ENCODE data around the gene TCF4. TPM values are rescaled to one million over a fixed set of nuclear protein-coding genes. Genes with fewer than 3 reads are reported as not detected.

Gene TCF4
- total RNA-seq, 1 donor = 84.6 TPM

DNA sequence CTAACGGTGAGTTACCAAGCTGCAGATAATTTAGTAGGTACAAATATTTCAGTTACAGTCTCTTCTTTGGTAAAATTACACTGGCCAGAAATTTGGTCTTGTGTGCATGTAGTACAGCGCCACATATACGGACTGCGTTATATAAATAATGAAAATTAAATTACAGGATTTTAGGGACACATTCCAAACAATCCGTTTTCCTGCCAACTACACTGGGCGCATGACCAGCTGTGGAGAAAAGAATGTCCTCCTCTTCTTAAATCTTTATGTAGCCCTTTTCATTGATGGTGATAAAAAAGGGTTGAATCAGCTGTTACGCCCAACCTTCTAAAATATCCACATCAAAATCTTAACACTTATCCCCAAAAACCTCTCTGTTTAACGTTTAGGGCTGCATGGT is 37.5 kb downstream of the TCF4 start:
- TF ChIP-seq, protein P1, sequence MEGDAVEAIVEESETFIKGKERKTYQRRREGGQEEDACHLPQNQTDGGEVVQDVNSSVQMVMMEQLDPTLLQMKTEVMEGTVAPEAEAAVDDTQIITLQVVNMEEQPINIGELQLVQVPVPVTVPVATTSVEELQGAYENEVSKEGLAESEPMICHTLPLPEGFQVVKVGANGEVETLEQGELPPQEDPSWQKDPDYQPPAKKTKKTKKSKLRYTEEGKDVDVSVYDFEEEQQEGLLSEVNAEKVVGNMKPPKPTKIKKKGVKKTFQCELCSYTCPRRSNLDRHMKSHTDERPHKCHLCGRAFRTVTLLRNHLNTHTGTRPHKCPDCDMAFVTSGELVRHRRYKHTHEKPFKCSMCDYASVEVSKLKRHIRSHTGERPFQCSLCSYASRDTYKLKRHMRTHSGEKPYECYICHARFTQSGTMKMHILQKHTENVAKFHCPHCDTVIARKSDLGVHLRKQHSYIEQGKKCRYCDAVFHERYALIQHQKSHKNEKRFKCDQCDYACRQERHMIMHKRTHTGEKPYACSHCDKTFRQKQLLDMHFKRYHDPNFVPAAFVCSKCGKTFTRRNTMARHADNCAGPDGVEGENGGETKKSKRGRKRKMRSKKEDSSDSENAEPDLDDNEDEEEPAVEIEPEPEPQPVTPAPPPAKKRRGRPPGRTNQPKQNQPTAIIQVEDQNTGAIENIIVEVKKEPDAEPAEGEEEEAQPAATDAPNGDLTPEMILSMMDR (IDR thresholded peaks at IDR 0.05; ENCODE audit: insufficient read depth, low read depth, low read length) = no peak
- H3K4me3 ChIP-seq (ENCODE audit: low read depth, low read length) = no peak overlapping the region
- DNase-seq (ENCODE audit: low read depth) = no peak

DNA sequence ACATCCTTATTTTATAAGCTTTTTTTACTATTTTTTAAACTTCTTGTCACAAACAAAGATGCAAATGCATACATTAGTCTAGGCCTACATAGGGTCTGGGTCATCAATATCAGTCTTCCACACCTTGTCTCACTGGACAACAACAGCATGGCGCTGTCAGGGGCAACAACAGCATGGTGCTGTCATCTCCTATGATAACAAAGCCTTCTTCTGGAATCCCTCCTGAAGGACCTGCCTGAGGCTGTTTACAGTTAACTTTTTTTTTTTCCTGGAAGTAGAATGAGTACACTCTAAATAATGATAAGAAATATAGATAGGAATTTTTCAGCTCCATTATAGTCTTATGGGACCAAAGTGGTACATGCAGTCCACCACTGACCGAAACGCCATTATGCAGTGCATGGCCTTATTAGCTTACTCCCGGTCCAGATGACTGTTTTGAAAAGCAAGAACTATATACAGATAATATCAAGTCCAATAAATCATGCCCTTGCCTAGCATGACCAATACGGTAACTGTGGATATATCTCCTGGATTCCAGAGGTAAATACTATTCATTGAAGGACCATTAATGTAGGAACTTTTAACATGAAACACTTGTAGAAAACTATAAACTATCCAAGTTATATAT is 38.4 kb downstream of the TCF4 start:
- no peak overlapping the region for H3K4me3 ChIP-seq (ENCODE audit: low read depth, low read length)
- TF ChIP-seq, protein P1 (IDR thresholded peaks at IDR 0.05; ENCODE audit: insufficient read depth, low read depth, low read length) = no peak
- no peak for DNase-seq (ENCODE audit: low read depth)

DNA sequence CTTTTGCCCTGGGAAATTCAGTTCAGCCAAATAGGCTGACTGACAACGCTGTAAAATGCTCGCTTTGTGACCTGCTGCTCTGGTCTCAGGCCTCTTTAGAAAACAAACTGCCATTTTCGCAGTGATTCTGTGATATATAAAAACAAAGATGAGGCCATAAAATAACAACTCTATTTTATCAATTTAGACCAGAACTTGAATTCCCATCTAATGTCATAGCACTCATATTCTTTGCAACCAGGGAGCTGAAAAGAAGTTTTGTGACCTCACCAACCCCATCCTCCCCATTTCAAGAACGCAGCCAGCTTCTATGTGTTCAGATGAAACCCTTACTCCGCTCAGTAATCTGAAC is 40.3 kb downstream of the TCF4 start:
- H3K4me3 ChIP-seq (ENCODE audit: low read depth, low read length) = no peak overlapping the region
- no peak for DNase-seq (ENCODE audit: low read depth)
- TF ChIP-seq, protein P1 (IDR thresholded peaks at IDR 0.05; ENCODE audit: insufficient read depth, low read depth, low read length) = no peak

DNA sequence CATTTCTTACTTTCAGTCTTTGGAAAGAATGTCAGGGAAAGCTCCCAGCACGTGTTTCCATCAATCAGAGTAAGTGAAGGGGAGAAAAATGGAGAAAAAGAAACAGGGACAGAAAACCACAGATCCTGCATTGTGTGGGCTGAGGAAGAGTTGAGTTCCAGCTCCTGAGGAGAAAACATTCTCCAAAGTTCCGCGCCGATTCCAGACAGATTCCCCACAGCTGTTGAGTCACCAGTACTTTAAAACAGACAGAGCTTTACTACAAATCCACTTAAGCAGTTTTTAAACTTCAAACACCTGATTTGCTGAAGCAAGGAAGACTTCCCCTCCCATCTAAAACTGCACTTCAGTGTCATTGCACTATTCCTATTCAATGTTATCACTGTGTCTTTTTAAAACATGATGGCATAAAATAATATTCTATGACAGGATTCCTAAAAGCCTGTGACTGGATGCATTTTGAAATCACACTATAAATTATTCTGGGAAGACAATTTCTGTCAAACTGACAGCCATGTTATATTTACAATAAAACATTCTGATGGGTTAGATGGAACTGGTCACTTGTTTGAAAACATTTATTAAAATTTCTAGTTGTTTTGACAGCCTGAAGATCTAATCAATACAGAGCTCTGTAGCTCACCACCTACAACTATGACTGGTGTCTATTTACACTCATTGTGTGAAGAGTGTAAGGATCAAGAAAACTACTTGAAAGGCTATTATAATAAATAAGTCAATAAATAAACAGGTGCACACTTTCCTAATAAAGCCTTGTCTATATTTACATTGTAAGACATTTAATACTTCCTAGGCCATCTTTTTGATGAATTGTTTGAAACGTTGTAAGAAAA is 40.9 kb downstream of the TCF4 start:
- TF ChIP-seq, protein P1 (IDR thresholded peaks at IDR 0.05; ENCODE audit: insufficient read depth, low read depth, low read length) = no peak
- peak; percentile 73 for DNase-seq (ENCODE audit: low read depth)
- H3K4me3 ChIP-seq (ENCODE audit: low read depth, low read length) = peak overlapping the region; percentile 40

DNA sequence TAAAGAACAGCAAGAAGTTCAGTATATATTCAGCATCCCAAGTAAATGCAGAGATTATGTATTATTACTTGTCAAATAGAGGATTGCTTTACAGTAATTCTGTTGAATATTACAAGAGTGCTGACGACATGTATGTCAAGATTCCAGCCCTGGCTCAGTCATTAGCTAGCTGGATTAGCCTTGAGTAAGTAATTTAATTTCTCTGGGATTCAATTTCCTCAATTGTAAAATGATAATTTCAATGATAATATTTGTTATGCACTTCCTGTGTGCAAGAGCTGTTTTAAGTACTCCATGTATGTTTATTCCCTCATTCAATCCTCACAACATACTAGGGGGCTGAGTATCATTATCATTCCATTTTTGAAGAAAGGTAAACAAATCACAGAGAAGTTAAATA is 44.0 kb downstream of the TCF4 start:
- TF ChIP-seq, protein P1 (IDR thresholded peaks at IDR 0.05; ENCODE audit: insufficient read depth, low read depth, low read length) = no peak
- H3K4me3 ChIP-seq (ENCODE audit: low read depth, low read length) = no peak overlapping the region
- no peak for DNase-seq (ENCODE audit: low read depth)

DNA sequence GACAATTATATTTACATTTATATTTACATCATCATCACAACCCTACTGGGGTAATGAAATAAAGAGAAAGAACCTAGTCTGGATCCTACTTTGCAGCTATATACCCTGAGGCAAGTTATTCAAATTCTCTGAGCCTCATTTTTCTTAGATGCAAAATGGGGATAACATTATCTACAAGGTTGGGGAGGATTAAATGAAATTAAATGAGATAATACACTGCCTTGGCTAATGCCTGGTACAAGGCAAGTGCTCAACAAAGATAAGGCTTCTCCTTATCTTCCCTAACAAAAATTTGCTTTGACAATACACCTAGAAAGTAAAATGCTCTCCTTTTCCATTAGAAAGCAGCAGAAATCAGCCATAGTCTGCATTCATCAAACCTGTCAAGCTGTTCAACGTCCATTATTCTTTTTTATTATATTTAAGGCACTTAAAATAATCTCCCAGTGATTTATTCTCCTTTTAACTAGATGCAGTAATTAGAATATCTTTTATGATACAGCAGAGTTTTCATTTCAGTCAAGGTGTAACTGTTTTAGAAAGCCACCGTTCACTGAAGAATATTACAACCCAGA is 44.8 kb downstream of the TCF4 start:
- no peak for DNase-seq (ENCODE audit: low read depth)
- no peak overlapping the region for H3K4me3 ChIP-seq (ENCODE audit: low read depth, low read length)
- TF ChIP-seq, protein P1 (IDR thresholded peaks at IDR 0.05; ENCODE audit: insufficient read depth, low read depth, low read length) = no peak
